Stimulated activated CD8-positive, alpha-beta memory T cell treated with anti-CD3 and anti-CD28 coated beads, Interleukin-2, amount 100 ng/mL, for 1 hour (primary cell): ENCODE results near the gene STX19.
"Not testable (repeated sequence)": the region's sequence is repeated elsewhere in the genome, so short reads cannot be mapped to it uniquely, and the experiment has no call there.

Experiments
- DNase-seq, 2 donors: peaks; one replicate each; pipeline ENCODE4 v3.0.0-alpha.2; 2020; ENCODE audit warnings: low read depth in 2 of 2

Gene STX19, protein sequence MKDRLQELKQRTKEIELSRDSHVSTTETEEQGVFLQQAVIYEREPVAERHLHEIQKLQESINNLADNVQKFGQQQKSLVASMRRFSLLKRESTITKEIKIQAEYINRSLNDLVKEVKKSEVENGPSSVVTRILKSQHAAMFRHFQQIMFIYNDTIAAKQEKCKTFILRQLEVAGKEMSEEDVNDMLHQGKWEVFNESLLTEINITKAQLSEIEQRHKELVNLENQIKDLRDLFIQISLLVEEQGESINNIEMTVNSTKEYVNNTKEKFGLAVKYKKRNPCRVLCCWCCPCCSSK

DNA sequence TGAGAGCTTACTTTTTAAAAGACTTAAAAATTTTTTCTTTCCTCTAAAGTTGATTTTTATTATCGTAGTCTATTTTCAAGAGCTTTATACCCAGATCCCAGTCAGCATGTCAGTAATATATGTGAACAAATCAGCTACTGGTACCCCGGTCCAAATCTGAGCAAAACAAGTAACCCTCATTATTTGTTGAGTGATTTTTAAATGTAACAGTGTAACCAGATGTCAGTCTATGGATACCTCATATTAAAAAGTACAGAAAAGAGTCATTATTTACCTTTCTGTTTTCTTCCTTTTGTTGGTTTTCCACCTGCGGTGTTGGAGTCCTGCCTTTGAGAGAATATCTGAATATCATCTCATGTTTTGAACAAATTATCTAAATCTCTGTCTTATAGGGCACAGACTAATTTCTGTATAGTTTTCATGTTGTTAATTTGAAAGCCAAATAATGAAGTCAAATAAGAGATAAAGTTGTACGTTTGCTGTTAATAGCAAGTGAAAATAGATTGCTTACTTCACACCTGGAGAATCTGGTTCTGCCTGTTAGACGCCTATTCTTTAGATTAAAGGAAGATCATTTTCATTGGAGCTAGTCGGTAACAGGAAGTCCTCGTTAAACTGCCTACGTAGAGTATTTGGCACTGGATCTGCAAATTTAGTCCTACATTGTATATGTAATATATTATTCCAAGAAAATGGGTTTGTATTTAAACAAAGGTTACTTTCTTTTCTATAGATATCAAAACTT lies at the start of gene STX19:
TSS of gene STX19 (minus strand) at position 505 of the 745 bp plus-strand sequence. CDS start 13,328 bp downstream, outside the sequence.
- no peak for DNase-seq

DNA sequence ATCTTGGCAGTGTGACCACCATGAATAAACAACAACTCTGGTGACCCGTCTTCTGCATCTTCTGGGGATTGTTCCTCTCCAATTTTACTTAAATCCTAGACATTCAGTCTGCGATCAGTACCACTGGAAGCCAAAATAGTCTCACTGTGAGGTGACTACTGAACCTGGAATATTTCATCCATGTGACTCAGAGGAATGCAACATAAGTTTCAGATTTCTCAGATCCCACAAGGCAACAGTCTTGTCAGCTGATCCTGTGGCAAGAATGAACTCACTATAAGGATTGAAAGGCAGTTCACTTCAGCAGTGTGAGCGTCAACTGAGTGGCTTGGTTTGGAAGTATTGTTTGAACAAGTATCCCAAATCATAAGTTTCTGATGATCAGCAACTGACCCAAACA lies 47.7 kb upstream of the STX19 start:
- no peak for DNase-seq

DNA sequence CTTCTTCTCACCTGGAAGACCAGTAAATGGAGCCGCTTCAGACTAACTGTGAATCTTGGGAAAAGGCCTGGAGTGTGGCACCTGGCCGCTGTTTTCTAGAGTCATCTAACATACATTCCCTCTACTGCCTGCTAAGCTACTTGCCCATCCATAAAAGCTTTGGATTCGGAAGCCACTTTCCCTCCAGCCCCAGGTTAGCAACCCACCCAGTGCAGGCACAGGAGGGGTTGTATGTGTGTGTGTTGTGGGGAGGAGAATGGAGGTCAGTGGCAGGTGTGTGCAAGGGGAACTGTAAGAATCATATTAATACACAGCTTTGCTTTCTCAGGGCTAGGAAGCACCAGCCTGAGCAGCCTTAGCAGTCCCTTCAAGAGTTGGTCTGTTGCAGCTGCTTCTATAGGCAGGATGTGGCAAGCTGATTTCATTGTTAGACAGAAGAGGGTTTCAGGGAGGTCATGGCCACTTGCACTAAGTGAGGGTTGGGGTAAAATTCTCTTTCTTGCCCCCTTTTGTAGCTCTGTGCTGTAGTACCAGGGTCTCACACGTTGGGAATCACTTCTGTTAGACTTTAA lies 43.4 kb upstream of the STX19 start:
- no peak for DNase-seq

DNA sequence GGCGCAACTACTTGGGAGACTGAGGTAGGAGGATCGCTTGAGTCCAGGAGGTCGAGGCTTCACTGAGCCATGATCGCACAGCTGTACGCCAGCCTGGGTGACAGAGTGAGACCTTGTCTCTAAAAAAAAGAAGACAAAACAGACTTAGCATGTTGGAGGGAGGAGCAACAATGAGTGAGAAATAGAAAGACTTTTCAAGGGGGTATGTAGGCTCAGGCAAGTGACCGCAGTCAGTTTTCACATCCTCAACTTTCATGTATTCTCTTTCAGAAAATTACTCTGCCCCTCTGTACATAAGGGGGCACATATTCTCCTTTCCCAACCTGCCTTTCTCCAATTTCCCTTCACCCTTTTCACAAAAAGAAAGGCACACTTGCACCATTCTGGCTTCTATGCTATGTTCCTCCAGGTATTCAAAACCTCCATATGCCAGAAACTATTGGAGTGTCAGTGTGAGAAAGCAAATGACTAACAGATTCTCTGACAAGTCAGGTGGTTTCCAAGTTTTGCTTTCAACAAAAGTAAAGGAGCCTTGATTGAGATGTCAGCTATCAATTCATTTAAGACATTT lies 42.0 kb upstream of the STX19 start:
- DNase-seq = no peak

DNA sequence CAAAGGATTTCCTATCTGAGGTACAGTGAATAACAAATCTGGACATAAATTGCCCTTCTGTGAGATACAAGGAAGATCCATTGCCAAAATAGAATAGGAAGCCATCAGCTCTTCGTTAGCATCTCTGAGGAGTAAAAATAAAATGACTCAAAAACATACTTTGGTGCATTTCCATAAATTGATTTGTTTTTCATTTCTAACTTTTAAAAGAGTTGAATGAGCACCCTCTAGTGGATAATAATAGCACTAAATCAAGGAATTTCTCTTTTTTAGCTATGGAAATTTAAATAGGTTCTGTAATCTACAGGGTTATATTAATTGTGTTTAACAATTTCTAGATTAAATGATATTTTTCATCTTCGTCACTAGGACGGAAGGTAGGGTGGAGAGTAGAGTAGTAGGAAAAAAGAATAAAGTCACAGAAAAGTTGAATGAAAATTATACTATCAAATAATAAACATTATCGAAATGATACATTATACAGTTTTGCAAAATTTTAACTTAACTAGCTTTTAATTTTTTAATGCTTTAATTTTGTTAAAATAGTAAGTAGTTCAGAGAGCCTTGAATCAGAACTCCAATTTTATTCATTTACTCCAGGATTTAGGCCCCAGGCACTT lies 40.9 kb upstream of the STX19 start:
- DNase-seq = no peak

DNA sequence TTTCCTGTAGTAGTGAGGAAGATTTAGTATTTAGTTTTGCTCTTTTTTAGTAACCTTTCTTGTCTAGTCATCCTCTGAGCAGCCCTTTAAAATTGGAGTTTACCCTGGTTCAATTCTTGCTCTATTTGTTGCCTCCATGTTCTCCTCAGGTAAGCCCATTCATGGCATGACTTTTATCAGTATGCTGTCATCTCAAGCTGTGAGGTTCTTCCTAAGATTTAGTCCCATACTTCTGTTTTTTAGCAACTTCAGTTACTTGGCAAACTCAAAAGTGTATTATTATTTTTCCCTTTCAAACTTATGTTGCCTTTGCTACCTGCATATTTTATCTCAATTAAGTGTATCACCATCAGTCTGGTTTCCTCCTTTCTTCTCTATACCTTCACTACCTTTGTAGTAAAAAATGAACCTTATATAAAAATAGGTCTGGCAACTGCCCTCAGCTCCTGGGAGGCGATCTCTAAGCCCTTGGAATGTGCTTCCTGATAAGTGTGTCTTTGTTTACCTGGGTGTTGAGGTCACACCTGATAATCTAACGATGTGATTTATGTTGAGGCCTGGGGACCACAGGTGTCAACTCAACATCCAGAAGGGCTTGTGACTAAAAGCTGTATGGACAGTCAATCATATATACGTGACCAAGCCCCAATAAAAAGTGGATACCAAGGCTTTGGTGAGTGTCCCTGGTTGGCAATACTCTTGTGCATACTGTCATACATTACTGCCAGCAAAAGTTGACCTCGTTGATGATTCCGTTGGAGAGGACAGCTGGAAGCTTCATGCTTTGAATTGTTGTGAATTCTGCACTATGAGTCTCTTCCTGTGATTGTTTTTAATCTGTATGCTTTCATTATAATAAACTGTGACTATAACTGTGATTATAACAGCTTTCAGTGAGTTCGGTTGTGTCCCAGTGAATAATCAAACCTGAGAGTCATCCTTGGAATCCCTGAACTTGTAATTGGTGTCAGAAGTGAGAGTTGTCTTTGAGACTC lies 38.4 kb upstream of the STX19 start:
- no peak for DNase-seq

DNA sequence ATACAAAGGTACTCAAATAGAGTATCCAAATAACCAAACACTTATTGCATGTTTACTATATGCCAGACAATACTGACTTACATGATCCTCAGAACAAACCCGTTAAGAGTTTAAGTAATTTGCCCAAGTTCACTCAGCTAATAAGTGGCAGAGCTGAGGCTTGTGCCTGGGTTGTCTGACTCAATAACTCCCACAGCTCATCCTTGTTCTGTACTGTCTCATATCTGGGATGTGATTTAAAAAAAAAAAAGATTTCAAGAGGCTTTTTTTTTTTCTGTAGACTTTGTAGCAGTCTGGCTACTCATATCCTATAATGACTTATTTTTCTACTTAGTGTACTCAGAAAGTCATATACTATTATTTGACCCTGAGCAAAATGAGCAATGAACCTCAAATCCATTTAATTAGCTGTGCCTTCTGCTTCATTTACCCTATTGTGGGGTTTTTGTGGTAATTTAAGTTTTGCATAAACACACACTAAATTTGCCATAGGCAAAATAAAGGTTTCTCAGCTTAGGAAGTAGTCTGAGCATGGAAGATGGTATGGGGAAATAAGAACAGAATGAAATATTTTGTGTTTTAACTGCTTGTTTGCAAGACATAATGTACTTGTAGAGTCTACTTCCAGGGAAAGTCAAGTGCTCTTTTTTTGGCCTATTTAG lies 37.6 kb upstream of the STX19 start:
- no peak for DNase-seq

DNA sequence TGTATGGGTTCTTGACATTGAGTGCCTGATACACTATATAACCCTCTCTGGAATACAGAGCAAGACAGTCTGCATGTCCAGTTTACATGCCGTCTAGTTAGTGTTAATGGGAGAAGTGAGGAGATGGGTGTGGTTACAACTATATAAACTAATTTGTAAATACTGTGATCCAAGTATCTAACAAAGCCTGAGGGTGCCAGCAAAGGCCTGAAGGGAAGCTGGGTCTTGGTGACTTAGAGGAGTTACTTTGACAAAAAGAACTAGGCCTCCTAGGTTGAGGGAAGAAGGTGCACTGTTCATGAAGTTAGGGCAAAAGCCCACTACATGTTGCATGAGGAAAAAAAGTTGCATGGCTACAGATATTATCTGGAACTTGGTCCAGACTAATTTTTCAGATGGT lies 36.7 kb upstream of the STX19 start:
- DNase-seq = no peak

DNA sequence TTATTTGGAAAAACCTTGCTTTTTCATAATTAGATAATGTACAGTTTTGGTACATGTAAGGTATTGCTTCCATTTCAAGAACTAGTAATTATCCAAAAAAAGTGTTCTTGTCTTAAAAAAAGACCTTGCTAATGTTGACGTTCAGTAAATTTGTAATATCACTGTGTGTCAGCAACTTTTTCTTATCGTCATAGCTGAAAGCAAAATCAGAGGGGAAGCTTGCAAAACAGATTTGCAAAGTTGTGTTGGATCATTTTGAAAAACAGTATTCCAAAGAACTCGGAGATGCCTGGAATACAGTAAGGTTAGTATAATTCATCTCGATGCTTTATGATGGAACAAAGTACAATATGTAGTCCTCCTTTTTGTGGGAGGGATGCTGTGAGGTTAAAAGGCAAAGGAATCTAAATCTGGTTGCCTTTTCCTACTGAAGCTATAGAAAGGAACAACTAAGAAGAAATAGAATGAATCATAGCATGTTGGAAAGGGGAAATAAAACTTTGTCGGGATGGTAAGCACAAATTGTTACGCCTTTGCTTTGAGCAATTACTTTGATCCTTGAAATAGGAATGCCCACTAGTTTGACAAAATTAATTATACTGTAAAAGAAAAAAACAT lies 36.0 kb upstream of the STX19 start:
- no peak for DNase-seq

DNA sequence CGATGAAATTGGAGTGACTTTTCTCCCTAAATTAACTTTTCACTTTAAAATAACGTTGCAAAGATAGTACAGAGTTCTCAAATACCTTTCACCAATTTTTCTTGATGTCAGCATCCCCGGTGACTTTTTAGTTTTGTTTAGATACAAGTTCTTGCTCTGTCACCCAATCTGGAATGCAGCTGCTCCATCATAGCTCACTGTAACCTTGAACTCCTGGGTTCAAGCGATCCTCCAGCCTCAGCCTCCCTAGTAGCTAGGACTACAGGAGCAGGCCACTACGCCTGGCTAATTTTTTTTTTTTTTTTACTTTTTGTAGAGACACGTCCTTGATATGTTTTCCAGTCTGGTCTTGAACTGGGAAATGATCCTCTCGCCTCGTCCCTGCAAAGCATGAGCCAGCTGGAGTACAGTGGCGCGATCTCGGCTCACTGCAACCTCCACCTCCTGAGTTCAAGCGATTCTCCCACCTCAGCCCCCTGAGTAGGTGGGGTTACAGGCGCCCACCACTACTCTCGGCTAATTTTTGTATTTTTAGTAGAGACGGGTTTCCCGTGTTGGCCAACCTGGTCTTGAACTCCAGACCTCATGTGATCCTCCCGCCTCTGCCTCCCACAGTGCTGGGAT lies 35.2 kb upstream of the STX19 start:
- no peak for DNase-seq

DNA sequence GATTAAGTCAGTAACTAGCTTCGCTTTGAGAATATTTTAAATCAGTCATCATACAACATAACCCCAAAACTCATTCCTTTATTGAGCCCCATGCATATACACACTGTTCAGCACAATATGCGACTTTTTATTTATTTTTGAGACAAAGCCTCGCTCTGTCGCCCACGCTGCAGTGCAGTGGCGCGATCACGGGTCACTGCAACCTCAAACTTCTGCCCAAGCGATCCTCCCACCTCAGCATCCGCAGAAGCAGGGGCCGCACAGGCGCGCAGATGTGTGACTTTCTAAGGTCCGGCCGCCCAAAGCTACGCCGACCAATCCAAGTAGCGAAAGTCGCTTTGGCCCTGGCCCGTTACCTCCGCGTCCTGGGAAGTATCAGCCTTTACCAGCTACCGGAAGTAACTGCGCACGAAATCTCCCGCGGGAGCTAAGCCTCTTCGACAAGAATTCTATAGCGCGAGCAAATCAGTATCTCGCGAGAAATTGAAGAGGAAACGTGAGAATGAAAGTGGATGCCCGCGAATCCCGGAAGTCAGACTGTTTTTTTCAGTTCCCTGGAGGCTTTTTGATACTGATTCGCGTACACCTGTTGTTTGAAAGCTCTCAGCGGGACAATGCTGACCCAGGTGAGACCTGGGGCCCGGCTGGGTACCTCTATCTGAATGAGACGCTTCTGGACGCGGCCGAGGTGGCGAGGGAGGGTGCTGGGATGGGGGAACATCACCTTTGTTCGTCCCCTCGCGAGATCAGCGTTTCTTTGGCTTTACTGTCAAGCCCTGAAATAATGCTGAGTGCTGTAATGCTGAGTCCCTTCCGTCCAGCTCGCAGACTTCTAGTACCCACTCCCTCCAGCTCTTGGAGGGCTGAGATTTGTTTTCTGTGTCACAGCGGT lies 34.4 kb upstream of the STX19 start, which contains the start of the genes DHFR2 and NSUN3:
TSS of gene DHFR2 (minus strand) at position 404 of the 892 bp plus-strand sequence. CDS start 1,405 bp downstream, outside the sequence.
TSS of gene NSUN3 (plus strand) at position 549 of the 892 bp plus-strand sequence. CDS start at position 615, 66 bp downstream.
- peak; percentile 58 to 65 for DNase-seq

DNA sequence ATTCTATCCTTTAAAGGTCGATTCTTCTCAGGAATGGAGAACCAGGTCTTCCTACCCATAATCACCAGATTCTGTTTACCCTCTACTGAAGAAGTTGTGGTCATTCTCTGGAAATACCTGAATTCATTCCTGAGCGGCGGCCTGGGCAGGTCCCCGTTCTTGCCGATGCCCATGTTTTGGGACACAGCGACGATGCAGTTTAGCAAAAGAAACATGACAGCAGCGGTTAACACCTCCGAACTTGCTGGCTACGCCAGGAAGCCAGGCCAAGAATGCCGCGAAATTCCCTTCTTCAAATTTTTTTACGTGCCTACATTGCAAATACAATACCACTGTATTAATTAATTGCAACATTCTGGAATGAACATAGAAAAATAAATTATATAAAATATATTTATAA lies 32.9 kb upstream of the STX19 start:
- DNase-seq = no peak

DNA sequence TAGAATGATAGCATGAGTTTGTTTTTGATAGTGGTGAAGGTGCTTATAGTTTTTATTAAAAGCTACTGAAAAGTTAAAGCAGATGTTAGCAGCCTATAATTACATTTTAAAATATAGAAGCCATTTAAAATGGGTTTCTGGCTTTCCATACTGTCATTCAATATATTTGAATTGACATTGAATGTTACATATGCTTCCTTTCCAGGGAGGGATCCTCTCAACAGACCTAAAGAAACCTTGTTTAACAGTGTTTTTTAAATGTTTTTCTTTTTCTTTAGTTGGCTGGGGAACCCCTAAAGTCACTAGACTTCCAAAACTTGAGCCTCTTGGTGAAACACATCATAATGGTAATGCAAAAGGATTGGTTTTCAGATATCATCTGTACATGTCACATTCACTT lies 22.1 kb upstream of the STX19 start:
- no peak for DNase-seq

DNA sequence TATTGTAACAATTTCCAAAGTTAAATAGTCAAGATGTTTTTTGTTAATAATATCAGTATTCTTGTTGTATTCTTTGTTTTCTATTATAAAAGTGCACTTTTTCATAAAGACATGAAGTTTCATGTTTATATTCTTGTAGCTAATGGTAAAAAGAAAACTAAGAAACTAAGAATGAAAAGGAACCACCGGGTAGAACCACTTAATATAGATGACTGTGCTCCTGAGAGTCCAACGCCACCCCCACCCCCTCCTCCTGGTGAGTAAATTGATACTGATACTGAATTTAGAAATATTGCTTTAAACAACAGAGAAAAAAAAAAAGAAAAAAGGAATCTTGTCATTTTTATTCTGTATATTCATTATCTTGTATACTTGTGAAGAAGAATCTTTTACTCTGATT lies 20.9 kb upstream of the STX19 start:
- DNase-seq = no peak

DNA sequence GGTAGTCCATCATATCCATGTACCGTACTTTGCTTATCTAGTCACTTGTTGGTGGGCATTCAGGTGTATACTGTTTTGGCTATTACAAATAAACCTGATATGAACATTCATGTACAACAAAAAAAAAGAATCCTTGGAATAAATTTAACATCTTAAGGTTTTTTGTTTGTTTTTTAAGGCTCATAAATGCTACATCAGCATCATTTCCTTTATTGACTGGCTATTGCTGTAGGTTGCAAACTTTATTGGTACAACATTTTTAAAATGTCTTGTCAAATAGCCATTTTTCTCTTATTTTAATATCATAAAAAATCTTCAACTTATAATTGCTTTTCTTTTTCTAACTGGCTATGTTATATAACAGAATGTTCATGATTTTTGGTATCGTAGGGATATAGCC lies 18.1 kb upstream of the STX19 start:
- no peak for DNase-seq

DNA sequence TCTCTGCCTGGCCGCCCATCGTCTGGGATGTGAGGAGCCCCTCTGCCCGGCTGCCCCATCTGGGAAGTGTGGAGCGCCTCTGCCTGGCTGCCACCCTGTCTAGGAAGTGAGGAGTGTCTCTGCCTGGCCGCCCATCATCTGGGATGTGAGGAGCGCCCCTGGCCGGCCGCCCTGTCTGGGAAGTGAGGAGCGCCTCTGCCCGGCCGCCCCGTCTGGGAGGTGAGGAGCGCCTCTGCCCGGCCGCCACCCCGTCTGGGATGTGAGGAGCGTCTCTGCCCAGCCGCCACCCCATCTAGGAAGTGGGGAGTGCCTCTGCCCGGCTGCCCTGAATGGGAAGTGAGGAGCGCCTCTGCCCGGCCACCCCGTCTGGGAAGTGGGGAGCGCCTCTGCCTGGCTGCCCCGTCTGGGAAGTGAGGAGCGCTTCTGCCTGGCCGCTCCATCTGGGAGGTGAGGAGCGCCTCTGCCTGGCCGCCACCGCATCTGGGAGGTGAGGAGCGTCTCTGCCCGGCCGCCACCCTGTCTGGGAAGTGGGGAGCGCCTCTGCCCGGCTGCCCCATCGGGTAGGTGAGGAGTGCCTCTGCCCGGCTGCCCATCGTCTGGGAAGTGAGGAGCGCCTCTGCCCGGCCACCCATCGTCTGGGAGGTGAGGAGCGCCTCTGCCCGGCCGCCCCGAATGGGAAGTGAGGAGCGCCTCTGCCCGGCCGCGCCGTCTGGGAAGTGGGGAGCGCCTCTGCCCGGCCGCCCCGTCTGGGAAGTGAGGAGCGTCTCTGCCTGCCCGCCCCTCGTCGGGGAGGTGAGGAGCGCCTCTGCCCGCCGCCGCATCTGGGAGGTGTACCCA lies 15.9 kb upstream of the STX19 start:
- not testable (repeated sequence) for DNase-seq

DNA sequence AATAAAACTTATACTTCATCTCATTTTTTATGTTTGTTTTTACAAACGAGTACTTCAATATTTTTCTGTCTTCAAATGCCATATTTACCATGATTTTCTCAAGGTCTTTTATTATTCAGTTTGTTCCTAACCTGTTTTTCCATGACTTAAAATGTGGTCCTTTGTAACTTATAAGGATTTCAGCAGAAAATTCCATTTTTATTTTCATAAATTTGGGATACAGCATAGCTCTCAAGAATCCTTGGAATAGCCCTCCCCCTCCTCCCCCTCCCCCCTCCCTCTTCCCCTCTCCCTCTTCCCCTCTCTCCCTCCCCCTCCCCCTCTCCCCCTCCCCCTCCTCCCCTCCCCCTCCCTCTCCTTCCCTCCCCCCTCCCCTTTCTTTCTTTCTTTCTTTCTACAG lies 14.9 kb upstream of the STX19 start:
- DNase-seq = no peak
